ENCODE results near the gene DMKN.

The DMKN gene

GRCh38 chr19:35460608-35461007 lies 52.8 kb downstream of the DMKN start:
- no peak for FAIRE-seq

DNA sequence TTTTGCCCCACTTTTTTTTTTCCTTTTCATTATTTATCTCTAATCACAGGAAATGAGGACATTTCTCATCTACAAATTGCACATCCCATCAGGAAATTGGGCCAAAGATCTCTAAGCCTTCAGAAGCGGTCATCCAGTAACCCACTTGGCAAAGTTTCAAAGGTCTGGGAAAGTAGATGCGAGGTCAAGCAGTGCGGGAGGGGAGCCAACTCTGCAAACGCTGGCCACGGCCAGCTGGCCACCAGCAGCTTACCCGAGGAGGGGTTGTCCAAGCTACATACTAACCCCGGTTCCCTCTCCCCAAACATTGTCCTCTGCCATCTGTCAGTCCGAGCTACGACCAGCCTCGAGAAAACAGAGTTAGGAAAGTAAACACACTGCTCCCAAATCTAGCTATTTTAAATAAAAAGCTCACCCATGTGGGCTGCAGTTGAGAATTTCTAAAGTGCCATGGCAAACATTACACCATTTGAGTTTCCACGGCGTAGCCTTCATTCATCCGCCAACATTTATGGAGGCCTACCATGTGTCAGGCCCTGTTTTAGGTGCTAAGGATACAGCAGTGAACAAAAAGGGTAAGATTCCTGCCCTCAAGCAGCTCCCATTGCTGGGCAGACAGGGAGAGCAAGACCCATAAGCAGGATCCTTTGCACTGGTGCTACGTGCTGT lies 53.9 kb downstream of the DMKN start:
- FAIRE-seq, result no peak

GRCh38 chr19:35458731-35459391 lies 54.6 kb downstream of the DMKN start:
- FAIRE-seq, result no peak

GRCh38 chr19:35458192-35458591 lies 55.3 kb downstream of the DMKN start:
- no peak for FAIRE-seq

GRCh38 chr19:35457173-35457572 lies 56.3 kb downstream of the DMKN start:
- no peak for FAIRE-seq

- FAIRE-seq, result no peak
These were observed 57.7 kb downstream of the DMKN start for GRCh38 chr19:35455616-35456201.

DNA sequence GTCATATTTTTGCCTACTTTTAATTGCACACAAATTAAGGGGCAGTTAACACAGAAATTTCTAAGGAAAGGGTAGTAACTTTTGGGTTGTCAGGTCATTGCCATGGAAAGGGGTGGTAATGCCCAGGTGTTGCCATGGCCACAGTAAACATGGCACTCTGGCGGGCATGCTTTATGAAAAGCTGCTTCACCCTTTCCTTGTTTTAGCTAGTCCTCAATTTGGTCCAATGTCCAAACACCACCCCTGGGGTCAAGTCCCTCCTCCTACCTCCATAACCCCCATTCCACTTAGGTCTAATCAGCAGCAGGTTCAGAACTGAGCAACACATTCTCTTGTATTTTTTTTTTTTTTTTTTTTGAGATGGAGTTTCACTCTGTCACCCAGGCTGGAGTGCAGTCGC lies 58.8 kb downstream of the DMKN start:
- no peak for FAIRE-seq

DNA sequence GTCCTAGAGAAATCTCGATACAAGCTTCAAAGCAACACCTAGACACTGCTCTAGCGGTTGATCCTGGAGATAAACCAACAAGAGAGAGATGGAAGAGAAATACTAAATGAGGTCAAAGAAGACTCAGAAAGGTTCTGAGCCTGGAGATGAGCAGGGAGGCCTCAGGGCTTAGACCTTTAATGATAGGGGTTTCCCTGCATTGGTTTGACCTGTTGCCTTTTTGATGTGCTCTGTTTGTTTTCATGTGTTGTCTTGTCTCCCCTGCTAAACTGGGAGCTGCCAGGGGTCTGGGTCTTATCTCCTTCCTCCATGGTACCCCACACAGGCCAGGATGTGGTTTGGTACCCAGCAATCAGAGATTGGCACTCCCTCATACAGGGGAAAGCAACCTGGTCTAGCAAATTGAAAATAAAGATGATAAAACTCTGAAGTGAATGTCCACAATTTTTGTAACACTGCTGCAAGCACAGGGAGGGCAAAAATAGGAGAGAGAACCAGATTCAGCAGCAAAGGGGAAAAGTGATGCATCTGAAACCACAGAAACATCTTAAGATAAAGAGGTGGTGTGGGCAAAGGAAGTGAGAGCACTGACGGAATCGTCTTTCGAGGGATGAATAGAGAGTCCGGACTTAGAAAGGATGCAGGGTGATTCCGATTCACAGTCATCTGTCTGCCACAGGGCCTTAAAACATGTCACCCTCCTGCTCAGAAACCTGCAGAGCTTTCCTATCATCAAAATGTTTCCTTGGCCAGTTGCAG lies 61.9 kb downstream of the DMKN start:
- no peak for FAIRE-seq

GRCh38 chr19:35449359-35450043 lies 63.9 kb downstream of the DMKN start:
- FAIRE-seq, result no peak

- FAIRE-seq, result no peak
These were observed 65.6 kb downstream of the DMKN start, which contains the start of gene FFAR2 for GRCh38 chr19:35447606-35448469. Gene FFAR2, plus strand, starts transcription at chr19:35448257. Its CDS starts 1,458 bp downstream, at chr19:35449715.

Data from endometrium (tissue), 2 donors.